ENCODE measurements around the gene ABTB2.
A peak's percentile ranks its signal among the peaks of the same experiment; 100 is the strongest.

GRCh38 chr11:34105079-34105956 lies 252.5 kb downstream of the ABTB2 start, which contains the start of gene NAT10:
- TF ChIP-seq EP300 (IDR thresholded peaks at IDR 0.05) (no peak), POLR2A (IDR thresholded peaks at IDR 0.05) (peak in 1 of 2 donors; percentile 90), CTCF (IDR thresholded peaks at IDR 0.05) (no peak)
